Fibroblast of the aortic adventitia (primary cell): Measurements from ENCODE around the gene NUAK2. TPM values are rescaled to one million over a fixed set of nuclear protein-coding genes. Genes with fewer than 3 reads are reported as not detected.
A peak's percentile ranks its signal among the peaks of the same experiment; 100 is the strongest.
"Not testable (repeated sequence)": the region's sequence is repeated elsewhere in the genome, so short reads cannot be mapped to it uniquely, and the experiment has no call there.

Source experiments
- DNase-seq: peaks from one replicate; pipeline ENCODE4 v3.0.0-alpha.2; 2010; ENCODE audit warnings: low read depth
- H3K4me3 ChIP-seq: 2 replicates; pipeline ENCODE4 v1.5.1; 2011; ENCODE audit warnings: low read depth, mild to moderate bottlenecking, control low read depth, low read length, moderate library complexity
- CTCF ChIP-seq: IDR thresholded peaks from 2 replicates; pipeline ENCODE4 v1.5.1; 2011; ENCODE audit warnings: mild to moderate bottlenecking, low read length, control low read depth, inconsistent platforms; ENCODE audit not compliant: insufficient read depth
- total RNA-seq: library from RNA; depleted of rRNA; stranded (reverse); fragments of >200 nt; gene quantifications from 2 replicates; pipeline ENCODE4 v1.2.3, GENCODE V29; 2012; ENCODE audit warnings: low replicate concordance

Gene NUAK2
- total RNA-seq, 1 donor, result 2.9 TPM

GRCh38 chr1:205287076-205287475, 34.5 kb downstream of the NUAK2 start:
- no peak overlapping the region for H3K4me3 ChIP-seq
- no peak for DNase-seq
- no peak for TF ChIP-seq CTCF

GRCh38 chr1:205286335-205286950, 35.1 kb downstream of the NUAK2 start:
- H3K4me3 ChIP-seq, result no peak overlapping the region
- DNase-seq, result no peak

GRCh38 chr1:205285381-205286101, 36.0 kb downstream of the NUAK2 start:
- no peak for TF ChIP-seq CTCF
- no peak for DNase-seq
- H3K4me3 ChIP-seq, result no peak overlapping the region

More at GRCh38 chr1:205286335-205286950, 35.1 kb downstream of the NUAK2 start:
- no peak for TF ChIP-seq CTCF

GRCh38 chr1:205284420-205285144, 37.0 kb downstream of the NUAK2 start:
- DNase-seq, result peak; percentile 95
- TF ChIP-seq CTCF, result peak; percentile 9
- no peak overlapping the region for H3K4me3 ChIP-seq

GRCh38 chr1:205283270-205284147, 38.0 kb downstream of the NUAK2 start:
- no peak for DNase-seq
- H3K4me3 ChIP-seq, result no peak overlapping the region
- no peak for TF ChIP-seq CTCF

GRCh38 chr1:205280666-205281395, 40.7 kb downstream of the NUAK2 start:
- H3K4me3 ChIP-seq, DNase-seq: not testable (repeated sequence)
